Uterus (tissue), 4 donors: ENCODE results near the gene GRK5. TPM values are rescaled to one million over a fixed set of nuclear protein-coding genes. Genes with fewer than 3 reads are reported as not detected.

Experiments used
- DNase-seq, 2 donors: peaks; one replicate each; pipeline ENCODE4 v3.0.0-alpha.2; 2019 to 2020
- H3K27ac ChIP-seq, 2 donors: fragments of 200-600 bp; sonication (generic); 1 replicate in 1 of 2; 2 replicates in 1 of 2; pipeline ENCODE4 v1.5.1; 2016 to 2018
- H3K27me3 ChIP-seq, 2 donors: fragments of 200-600 bp; sonication (generic); one replicate each; pipeline ENCODE4 v1.5.1; 2018 to 2019; ENCODE audit warnings: control low read depth in 1 of 2
- H3K36me3 ChIP-seq, 2 donors: fragments of 200-600 bp; sonication (generic); one replicate each; pipeline ENCODE4 v1.5.1; 2019; ENCODE audit warnings: control low read depth in 1 of 2
- H3K4me1 ChIP-seq, 2 donors: fragments of 200-600 bp; sonication (generic); one replicate each; pipeline ENCODE4 v1.5.1; 2018 to 2019; ENCODE audit warnings: control low read depth in 1 of 2
- H3K4me3 ChIP-seq, 2 donors: fragments of 200-600 bp; sonication (generic); 1 replicate in 1 of 2; 2 replicates in 1 of 2; pipeline ENCODE4 v1.5.1; 2018 to 2019; ENCODE audit warnings: mild to moderate bottlenecking in 1 of 2
- H3K9me3 ChIP-seq, 2 donors: fragments of 200-600 bp; sonication (generic); one replicate each; pipeline ENCODE4 v1.5.1; 2019; ENCODE audit warnings: control low read depth in 1 of 2
- CTCF ChIP-seq, 4 experiments: fragments of 200-600 bp in 2 of 4; fragments of 450-650 bp in 2 of 4; sonication (generic) in 2 of 4; IDR thresholded peaks; one replicate each; pipeline ENCODE4 v1.5.1; 2016 to 2019; ENCODE audit warnings: antibody characterized with exemption in 4 of 4, mild to moderate bottlenecking in 2 of 4, moderate library complexity in 1 of 4
- POLR2A ChIP-seq, 2 donors: fragments of 450-650 bp; IDR thresholded peaks; one replicate each; pipeline ENCODE4 v1.6.1; 2016; ENCODE audit warnings: antibody characterized with exemption in 2 of 2, mild to moderate bottlenecking in 1 of 2, moderate library complexity in 1 of 2
- intact Hi-C: fragments of 100-400 bp; cut with DNase I; formaldehyde crosslinking; loops from one replicate; pipeline ENCODE4 v1.15.1; 2023; ENCODE audit warnings: low total_unique reads
- microRNA-seq: library from miRNA; unstranded; fragments of <30 nt; microRNA quantifications from one replicate; pipeline ENCODE4, GENCODE V29; 2016; ENCODE audit warnings: borderline microRNAs expressed, borderline replicate concordance
- small RNA-seq: library from RNA; depleted of rRNA; stranded (forward); fragments of <200 nt; gene quantifications from one replicate; pipeline ENCODE3, GENCODE V24; 2016
- total RNA-seq, 4 donors: library from RNA; depleted of rRNA in 3 of 4; stranded (reverse); fragments of >200 nt in 3 of 4; gene quantifications; one replicate each; pipeline versions ENCODE4 v1.1.0 to v1.2.4, GENCODE V29; 2014 to 2023
- donor health status: DM: yes; HTN: yes; CAD: no.

The GRK5 gene
- total RNA-seq, 4 donors from 2014 or later, result 11.6 to 34.6 (median 14.1) TPM

GRCh38 chr10:119505131-119505551 lies 297.8 kb downstream of the GRK5 start:
- Histone ChIP-seq H3K4me1 (no peaks in the 10 kb centered on the region), H3K27ac (no peak overlapping the region), H3K27me3 (no peaks in the 10 kb centered on the region), H3K9me3 (no peaks in the 10 kb centered on the region), H3K36me3 (no peaks in the 10 kb centered on the region), H3K4me3 (no peak overlapping the region)
- intact Hi-C loops, result no loop called here
- peak in 1 of 2 donors; percentile 36 for DNase-seq
- TF ChIP-seq POLR2A (IDR thresholded peaks at IDR 0.05), result no peak
- TF ChIP-seq CTCF (IDR thresholded peaks at IDR 0.05), result no peak

Small RNA genes lying within 50 kb of the gene (microRNA-seq; reads per million reads assigned to microRNA genes)
- not detected for gene MIR4681

Small RNA genes lying within 50 kb of the gene (small RNA-seq; reads per million reads assigned to genes)
- gene MIR4681 (not detected), gene RN7SL749P (not detected)

Other genes starting within 250 kb of the GRK5 start
- 1 to 10 TPM in 3 of 4 donors, under 1 TPM in 1; 0.29 to 4.5 (median 2.1) TPM for gene NANOS1, start 177.9 kb upstream of the GRK5 start, total RNA-seq
- 100 to 1,000 TPM in 2 of 4 donors, 10 to 100 TPM in 2; 54.3 to 144 (median 89.2) TPM for gene EIF3A, start 126.8 kb upstream of the GRK5 start, total RNA-seq
- gene DENND10, start 103.5 kb upstream of the GRK5 start, total RNA-seq, result 10 to 100 TPM; 23.8 to 50.2 (median 42.8) TPM
- 10 to 100 TPM in 3 of 4 donors, 1 to 10 TPM in 1; 1.2 to 22.1 (median 14.8) TPM for gene SFXN4, start 41.9 kb upstream of the GRK5 start, total RNA-seq
- 100 to 1,000 TPM in 3 of 4 donors, 10 to 100 TPM in 1; 90.6 to 231 (median 141) TPM for gene PRDX3, start 28.8 kb upstream of the GRK5 start, total RNA-seq